Ascending aorta (tissue), 2 donors: ENCODE results near the gene TMC3. TPM values are rescaled to one million over a fixed set of nuclear protein-coding genes. Genes with fewer than 3 reads are reported as not detected.

Source experiments
- DNase-seq, 2 donors: peaks; one replicate each; pipeline ENCODE4 v3.0.0-alpha.2; 2019; ENCODE audit warnings: low spot score in 2 of 2
- H3K27ac ChIP-seq, 2 donors: fragments of 200-600 bp; sonication (generic); one replicate each; pipeline ENCODE4 v1.5.1; 2016 to 2017; ENCODE audit warnings: mild to moderate bottlenecking in 1 of 2
- H3K27me3 ChIP-seq: fragments of 200-600 bp; sonication (generic); one replicate; pipeline ENCODE4 v1.5.1; 2017
- H3K36me3 ChIP-seq, 2 donors: fragments of 200-600 bp; sonication (generic); one replicate each; pipeline ENCODE4 v1.5.1; 2016
- H3K4me1 ChIP-seq, 2 donors: fragments of 200-600 bp; sonication (generic); one replicate each; pipeline ENCODE4 v1.5.1; 2016 to 2017; ENCODE audit warnings: mild to moderate bottlenecking in 1 of 2
- H3K4me3 ChIP-seq, 2 donors: fragments of 200-600 bp; sonication (generic); one replicate each; pipeline ENCODE4 v1.5.1; 2016 to 2017; ENCODE audit warnings: mild to moderate bottlenecking in 1 of 2
- H3K9me3 ChIP-seq, 2 donors: fragments of 200-600 bp; sonication (generic); one replicate each; pipeline ENCODE4 v1.5.1; 2016
- intact Hi-C: fragments of 100-400 bp; cut with DNase I; formaldehyde crosslinking; loops from one replicate; pipeline ENCODE4 v1.15.1; 2023
- total RNA-seq: library from RNA; depleted of rRNA; stranded (reverse); fragments of >200 nt; gene quantifications from one replicate; pipeline ENCODE4 v1.1.0, GENCODE V29; 2016
- TF ChIP-seq, protein P1 (sequence below), 3 experiments: fragments of 200-600 bp in 2 of 3; fragments of 450-650 bp in 1 of 3; sonication (generic) in 2 of 3; IDR thresholded peaks; one replicate each; pipeline ENCODE4 v1.5.1; 2016 to 2019; ENCODE audit warnings: antibody characterized with exemption in 3 of 3, mild to moderate bottlenecking in 1 of 3, moderate library complexity in 1 of 3

Gene TMC3
- total RNA-seq, 1 donor from 2014 or later, result not detected

DNA sequence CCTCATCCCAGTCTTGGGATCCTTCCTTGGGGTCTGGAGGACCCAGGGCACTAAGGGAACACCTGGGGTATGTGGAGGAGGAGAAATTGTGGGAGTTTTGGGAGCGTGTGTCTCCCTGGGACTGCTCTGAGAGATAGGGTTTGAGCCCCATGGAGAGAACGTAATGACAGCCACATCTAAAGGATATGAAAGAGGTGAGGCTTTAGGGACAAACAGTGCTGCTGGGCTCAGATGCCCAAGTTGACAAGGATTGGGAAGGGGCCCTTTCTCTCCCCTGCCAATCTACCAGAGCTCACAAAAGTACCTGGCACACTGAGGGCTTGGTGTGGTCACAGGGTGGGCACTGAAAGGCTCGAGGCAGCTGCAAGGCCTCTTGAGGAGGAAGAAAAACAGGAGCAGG, 36.8 kb downstream of the TMC3 start:
- H3K4me1 ChIP-seq, result peaks cover 14% of the 10 kb centered on the region in 2 donors
- H3K9me3 ChIP-seq, result no peaks in the 10 kb centered on the region
- DNase-seq, result no peak
- H3K4me3 ChIP-seq, result no peak overlapping the region
- no peaks in the 10 kb centered on the region for H3K36me3 ChIP-seq
- peak overlapping the region in 1 of 2 donors; percentile 72 for H3K27ac ChIP-seq
- TF ChIP-seq, protein P1, sequence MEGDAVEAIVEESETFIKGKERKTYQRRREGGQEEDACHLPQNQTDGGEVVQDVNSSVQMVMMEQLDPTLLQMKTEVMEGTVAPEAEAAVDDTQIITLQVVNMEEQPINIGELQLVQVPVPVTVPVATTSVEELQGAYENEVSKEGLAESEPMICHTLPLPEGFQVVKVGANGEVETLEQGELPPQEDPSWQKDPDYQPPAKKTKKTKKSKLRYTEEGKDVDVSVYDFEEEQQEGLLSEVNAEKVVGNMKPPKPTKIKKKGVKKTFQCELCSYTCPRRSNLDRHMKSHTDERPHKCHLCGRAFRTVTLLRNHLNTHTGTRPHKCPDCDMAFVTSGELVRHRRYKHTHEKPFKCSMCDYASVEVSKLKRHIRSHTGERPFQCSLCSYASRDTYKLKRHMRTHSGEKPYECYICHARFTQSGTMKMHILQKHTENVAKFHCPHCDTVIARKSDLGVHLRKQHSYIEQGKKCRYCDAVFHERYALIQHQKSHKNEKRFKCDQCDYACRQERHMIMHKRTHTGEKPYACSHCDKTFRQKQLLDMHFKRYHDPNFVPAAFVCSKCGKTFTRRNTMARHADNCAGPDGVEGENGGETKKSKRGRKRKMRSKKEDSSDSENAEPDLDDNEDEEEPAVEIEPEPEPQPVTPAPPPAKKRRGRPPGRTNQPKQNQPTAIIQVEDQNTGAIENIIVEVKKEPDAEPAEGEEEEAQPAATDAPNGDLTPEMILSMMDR (IDR thresholded peaks at IDR 0.05), result no peak
- intact Hi-C loops, result loop anchor here (10.0 kb wide), 1 partner anchor 852 kb away; no protein-coding TSS in a partner anchor
- H3K27me3 ChIP-seq, result no peaks in the 10 kb centered on the region

DNA sequence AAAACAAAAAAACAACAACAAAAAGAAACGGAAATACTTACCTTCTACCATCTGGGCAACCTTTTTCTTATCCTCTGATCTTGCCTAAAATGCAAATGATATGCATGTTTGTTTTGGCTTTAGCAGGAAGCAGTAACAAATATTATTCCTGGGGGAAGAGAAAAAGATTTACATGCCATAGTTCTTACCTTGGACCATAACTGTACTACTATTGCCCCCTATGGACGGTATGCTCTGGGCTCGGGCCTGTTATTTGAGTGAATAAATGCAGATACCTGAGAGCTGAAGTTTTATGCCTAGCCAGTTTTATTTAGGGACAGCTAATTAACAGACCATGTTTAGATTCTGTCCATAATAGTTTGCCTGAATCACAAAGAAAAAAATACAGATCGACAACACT, 37.4 kb downstream of the TMC3 start:
- H3K4me1 ChIP-seq, result peaks cover 14% of the 10 kb centered on the region in 2 donors
- H3K27me3 ChIP-seq, result no peaks in the 10 kb centered on the region
- H3K9me3 ChIP-seq, result no peaks in the 10 kb centered on the region
- DNase-seq, result no peak
- no peak overlapping the region for H3K4me3 ChIP-seq
- intact Hi-C loops, result loop anchor here (10.0 kb wide), 1 partner anchor 852 kb away; no protein-coding TSS in a partner anchor
- no peaks in the 10 kb centered on the region for H3K36me3 ChIP-seq
- no peak overlapping the region for H3K27ac ChIP-seq
- TF ChIP-seq, protein P1 (IDR thresholded peaks at IDR 0.05), result peak in 1 of 3 experiments; percentile 12

DNA sequence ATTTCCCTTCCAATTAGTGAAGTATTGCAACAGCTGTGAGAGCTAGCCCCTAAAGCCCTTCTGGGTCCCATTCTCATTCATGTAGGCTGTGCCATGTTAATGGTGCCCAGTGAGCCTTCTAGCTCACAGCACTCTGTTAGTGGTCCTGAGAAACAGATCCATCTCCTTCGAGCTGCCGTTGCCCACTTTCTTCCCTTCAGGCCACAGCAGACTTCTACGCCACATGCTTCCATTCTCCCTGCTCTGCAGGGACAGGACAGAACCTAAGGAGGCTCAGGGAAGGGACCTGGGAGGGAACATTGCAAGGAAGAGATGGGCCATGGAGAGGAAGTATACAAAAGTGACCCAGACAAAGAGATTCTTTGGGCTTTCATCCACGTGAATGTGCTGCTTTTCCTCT, 38.4 kb downstream of the TMC3 start:
- no peak overlapping the region for H3K4me3 ChIP-seq
- peaks cover 14% of the 10 kb centered on the region in 2 donors for H3K4me1 ChIP-seq
- no peak overlapping the region for H3K27ac ChIP-seq
- H3K27me3 ChIP-seq, result no peaks in the 10 kb centered on the region
- no peaks in the 10 kb centered on the region for H3K9me3 ChIP-seq
- no peak for DNase-seq
- TF ChIP-seq, protein P1 (IDR thresholded peaks at IDR 0.05), result no peak
- H3K36me3 ChIP-seq, result no peaks in the 10 kb centered on the region
- intact Hi-C loops, result loop anchor here (10.0 kb wide), 1 partner anchor 851 kb away; no protein-coding TSS in a partner anchor

DNA sequence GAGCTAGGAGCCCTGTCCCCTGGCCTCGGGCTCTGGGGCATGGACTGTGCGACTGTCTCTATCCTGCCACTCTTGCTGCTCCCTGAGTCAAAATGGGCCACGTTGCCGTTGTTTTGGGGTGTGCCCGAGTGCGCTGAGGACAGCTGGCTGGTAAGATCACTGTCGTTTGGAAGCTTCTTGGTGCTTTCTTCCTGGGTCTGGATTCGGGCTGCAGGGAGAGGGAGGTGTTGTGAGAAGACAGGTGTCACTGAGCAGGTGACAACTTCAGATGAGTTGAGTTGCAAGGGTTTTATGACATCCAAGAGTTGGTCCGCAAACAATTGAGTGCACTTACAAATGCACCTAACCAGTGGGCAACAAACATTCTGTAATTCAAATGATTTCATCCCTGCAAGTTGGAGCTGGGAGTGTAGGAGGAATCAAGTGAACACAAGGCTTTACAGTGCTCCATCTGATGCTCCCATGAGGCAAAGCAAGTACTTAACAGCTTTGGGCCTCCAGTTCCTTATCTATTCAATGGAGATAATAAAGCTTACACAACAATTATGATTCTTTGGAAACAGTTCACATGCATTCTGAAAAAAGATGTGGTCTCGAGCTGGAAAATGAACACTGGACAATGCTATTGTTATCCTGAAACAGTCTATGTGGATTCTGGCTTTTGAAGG, 39.1 kb downstream of the TMC3 start:
- no peaks in the 10 kb centered on the region for H3K9me3 ChIP-seq
- no peak overlapping the region for H3K27ac ChIP-seq
- TF ChIP-seq, protein P1 (IDR thresholded peaks at IDR 0.05), result no peak
- H3K4me3 ChIP-seq, result no peak overlapping the region
- no peak for DNase-seq
- intact Hi-C loops, result loop anchor here (10.0 kb wide), 1 partner anchor 850 kb away; no protein-coding TSS in a partner anchor
- no peaks in the 10 kb centered on the region for H3K36me3 ChIP-seq
- peaks cover 14% of the 10 kb centered on the region in 2 donors for H3K4me1 ChIP-seq
- no peaks in the 10 kb centered on the region for H3K27me3 ChIP-seq

DNA sequence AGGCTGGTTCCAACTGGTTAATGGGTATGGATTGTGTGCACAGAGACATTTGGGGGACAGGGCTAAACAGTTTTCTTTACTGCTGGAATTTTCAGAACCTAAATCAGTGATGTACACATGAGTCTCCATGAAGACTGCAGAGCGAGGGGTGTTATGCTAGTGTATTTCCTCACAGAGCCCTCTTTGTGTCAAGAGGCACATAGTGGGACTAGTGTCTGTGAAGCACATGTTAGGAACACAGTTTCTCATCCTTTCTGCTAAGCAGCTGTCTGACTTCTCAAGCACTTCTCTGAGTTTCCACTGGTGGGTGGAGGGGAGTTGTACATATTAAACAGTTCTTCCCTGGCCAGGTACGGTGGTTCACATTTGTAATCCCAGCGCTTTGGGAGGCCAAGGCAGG, 40.6 kb downstream of the TMC3 start:
- Histone ChIP-seq H3K27me3 (no peaks in the 10 kb centered on the region), H3K27ac (no peak overlapping the region), H3K36me3 (no peaks in the 10 kb centered on the region), H3K4me1 (peaks cover 13 to 14% of the 10 kb centered on the region in 2 donors), H3K4me3 (no peak overlapping the region), H3K9me3 (no peaks in the 10 kb centered on the region)
- intact Hi-C loops, result loop anchor here (10.0 kb wide), 1 partner anchor 849 kb away; no protein-coding TSS in a partner anchor
- TF ChIP-seq, protein P1 (IDR thresholded peaks at IDR 0.05), result no peak
- no peak for DNase-seq
